Endothelial cell (in vitro differentiated cells): Measurements from ENCODE around the gene PRDM15. TPM values are rescaled to one million over a fixed set of nuclear protein-coding genes. Genes with fewer than 3 reads are reported as not detected.
A peak's percentile ranks its signal among the peaks of the same experiment; 100 is the strongest.

Experiments used
- DNase-seq: peaks from one replicate; pipeline ENCODE4 v3.0.0; 2021; ENCODE audit warnings: low spot score
- H3K27ac Mint-ChIP-seq: one replicate; pipeline ENCODE4 v1.8.0; 2021; ENCODE audit warnings: mixed read lengths, inconsistent platforms; ENCODE audit not compliant: unreplicated experiment
- H3K27me3 Mint-ChIP-seq: one replicate; pipeline ENCODE4 v1.8.0; 2021; ENCODE audit warnings: mild to moderate bottlenecking, moderate library complexity, mixed read lengths, inconsistent platforms; ENCODE audit not compliant: unreplicated experiment
- H3K36me3 Mint-ChIP-seq: one replicate; pipeline ENCODE4 v1.8.0; 2021; ENCODE audit warnings: mild to moderate bottlenecking, low read depth, mixed read lengths, inconsistent platforms; ENCODE audit not compliant: unreplicated experiment
- H3K4me1 Mint-ChIP-seq: one replicate; pipeline ENCODE4 v1.8.0; 2021; ENCODE audit warnings: mild to moderate bottlenecking, mixed read lengths, inconsistent platforms; ENCODE audit not compliant: unreplicated experiment
- H3K4me3 Mint-ChIP-seq: one replicate; pipeline ENCODE4 v1.8.0; 2021; ENCODE audit warnings: mild to moderate bottlenecking, mixed read lengths, inconsistent platforms; ENCODE audit not compliant: unreplicated experiment
- H3K9me3 Mint-ChIP-seq: one replicate; pipeline ENCODE4 v1.8.0; 2021; ENCODE audit warnings: mixed read lengths, inconsistent platforms; ENCODE audit not compliant: unreplicated experiment
- total RNA-seq: library from RNA; stranded (reverse); fragmentation: NEBNext Ultra II Directional; extraction: Animal tissue kit (Norgen Biotek cat#: 25700); gene quantifications from one replicate; pipeline ENCODE4 v1.2.1, GENCODE V29; 2021; ENCODE audit not compliant: unreplicated experiment
- TF ChIP-seq, protein P1 (sequence below): fragments of 200-600 bp; sonication (generic); IDR thresholded peaks from one replicate; pipeline ENCODE4 v1.5.0; 2021; ENCODE audit warnings: antibody characterized with exemption; ENCODE audit not compliant: unreplicated experiment

PRDM15 gene
- total RNA-seq, 1 donor from 2014 or later, result 7.5 TPM

DNA sequence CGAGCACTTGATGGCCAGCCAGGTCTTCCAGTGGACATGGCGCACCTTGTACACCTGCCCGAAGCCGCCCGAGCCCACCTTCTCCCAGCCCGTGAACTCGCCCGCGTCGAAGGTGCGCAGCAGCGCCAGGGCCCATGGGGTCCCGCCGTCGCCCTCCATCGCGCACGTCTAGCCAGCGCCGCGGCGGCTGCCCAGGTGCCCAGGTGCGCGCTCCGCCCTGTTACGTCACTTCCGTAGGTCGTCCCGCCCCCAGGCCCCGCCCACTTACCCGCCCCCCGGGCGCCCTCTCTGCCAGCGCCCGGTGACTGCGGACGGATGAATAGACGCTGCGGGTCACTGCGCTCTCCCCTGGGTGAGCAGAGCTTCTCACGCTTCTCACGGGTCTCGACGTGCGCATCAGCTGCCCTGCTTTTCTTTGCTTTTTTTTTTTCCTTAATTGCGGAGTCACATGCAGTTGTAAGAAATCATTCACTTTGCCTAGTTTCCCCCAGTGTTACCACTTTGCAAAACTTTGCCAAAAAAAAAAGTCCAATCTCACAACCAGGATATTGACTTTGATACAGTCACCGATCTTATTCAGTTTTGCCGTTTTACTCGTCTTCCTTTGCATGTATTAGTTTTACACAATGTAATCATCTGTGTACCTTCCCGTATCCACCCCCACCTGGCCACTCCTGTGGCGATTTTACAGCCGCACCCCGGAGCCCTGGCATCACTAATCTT is 112.1 kb downstream of the PRDM15 start, which contains the start of gene RIPK4:
Gene RIPK4 (minus strand): TSS at position 170 of the 723 bp plus-strand sequence. CDS start 11 bp downstream, at position 159.
- Mint-ChIP-seq H3K27me3 (peaks cover 10% of the 10 kb centered on the region), H3K9me3 (no peaks in the 10 kb centered on the region), H3K27ac (peak within 1 kb of the TSS; percentile 97), H3K36me3 (peaks cover 8% of the 10 kb centered on the region), H3K4me1 (peaks cover 53% of the 10 kb centered on the region), H3K4me3 (peak within 1 kb of the TSS; percentile 97)
- peak; percentile 65 for DNase-seq
- TF ChIP-seq, protein P1, sequence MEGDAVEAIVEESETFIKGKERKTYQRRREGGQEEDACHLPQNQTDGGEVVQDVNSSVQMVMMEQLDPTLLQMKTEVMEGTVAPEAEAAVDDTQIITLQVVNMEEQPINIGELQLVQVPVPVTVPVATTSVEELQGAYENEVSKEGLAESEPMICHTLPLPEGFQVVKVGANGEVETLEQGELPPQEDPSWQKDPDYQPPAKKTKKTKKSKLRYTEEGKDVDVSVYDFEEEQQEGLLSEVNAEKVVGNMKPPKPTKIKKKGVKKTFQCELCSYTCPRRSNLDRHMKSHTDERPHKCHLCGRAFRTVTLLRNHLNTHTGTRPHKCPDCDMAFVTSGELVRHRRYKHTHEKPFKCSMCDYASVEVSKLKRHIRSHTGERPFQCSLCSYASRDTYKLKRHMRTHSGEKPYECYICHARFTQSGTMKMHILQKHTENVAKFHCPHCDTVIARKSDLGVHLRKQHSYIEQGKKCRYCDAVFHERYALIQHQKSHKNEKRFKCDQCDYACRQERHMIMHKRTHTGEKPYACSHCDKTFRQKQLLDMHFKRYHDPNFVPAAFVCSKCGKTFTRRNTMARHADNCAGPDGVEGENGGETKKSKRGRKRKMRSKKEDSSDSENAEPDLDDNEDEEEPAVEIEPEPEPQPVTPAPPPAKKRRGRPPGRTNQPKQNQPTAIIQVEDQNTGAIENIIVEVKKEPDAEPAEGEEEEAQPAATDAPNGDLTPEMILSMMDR, result no peak

DNA sequence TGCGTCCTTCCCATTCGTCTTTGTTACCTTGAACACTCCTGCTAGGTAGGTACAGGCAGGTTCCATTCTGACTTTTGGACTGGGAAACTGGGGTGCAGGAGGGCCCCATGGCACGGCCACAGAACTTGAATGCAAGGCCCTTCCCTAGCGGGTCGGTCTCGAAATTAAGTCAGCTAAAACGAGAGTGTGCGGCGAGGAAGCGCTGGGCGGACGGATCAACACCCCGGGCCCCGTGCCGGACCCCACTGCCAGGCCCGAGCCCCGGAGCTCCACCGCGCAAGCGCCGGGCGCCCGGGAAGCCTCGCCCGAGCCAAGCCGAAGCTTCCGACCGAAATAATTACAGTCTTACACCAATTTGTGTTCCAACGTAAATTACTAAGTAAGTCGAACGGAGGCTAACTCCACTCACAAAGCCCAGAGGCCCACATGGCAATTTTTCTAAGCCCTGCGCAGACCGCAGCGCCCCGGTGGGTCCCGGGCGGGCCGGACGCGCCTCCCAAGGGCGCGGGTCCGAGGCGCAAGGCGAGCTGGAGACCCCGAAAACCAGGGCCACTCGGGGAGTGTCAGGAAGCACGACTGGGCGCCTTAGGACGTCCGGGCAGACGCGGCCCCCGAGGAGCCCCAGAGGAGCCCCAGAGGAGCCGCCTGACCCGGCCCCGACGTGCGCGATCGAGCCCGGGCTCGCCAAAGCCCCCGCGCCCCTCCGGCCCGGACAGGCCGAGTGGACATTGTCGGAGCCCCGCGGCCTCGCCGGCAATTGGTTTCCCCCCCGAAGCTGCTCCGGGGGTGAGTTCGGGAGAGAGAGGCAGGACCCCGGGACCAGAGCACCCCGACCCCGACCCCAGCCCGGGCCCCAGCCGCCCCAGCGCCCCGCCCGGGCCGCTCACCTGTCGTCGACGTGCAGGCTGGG is 112.9 kb downstream of the PRDM15 start:
- peak overlapping the region; percentile 88 for H3K4me3 Mint-ChIP-seq
- peaks cover 11% of the 10 kb centered on the region for H3K27me3 Mint-ChIP-seq

DNA sequence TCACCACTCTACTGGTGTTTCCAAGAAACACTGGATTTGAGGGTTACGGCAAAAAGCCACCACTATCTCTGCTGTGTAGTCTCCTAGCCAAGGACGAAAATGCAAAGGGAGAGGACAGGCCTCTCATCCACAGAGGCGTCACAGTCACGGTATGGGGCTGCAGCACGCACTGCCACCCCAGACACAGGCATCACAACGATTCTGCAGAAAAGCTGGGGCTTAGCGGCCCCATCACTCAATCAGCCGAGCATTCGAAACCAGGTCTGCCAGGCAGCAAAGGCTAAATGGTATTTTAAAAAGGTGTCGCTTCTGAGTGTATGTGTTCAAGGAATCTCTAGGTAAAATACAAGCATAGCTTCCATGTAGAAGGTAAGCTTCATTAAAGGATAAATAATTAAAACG is 113.7 kb downstream of the PRDM15 start:
- H3K27me3 Mint-ChIP-seq, result peaks cover 13% of the 10 kb centered on the region
- H3K9me3 Mint-ChIP-seq, result no peaks in the 10 kb centered on the region
- H3K36me3 Mint-ChIP-seq, result peaks cover 8% of the 10 kb centered on the region
- H3K27ac Mint-ChIP-seq, result no peak overlapping the region
- DNase-seq, result no peak
- peak overlapping the region; percentile 88 for H3K4me3 Mint-ChIP-seq
- TF ChIP-seq, protein P1, result no peak
- H3K4me1 Mint-ChIP-seq, result peaks cover 59% of the 10 kb centered on the region

More for the DNA sequence above, 112.9 kb downstream of the PRDM15 start:
- H3K27ac Mint-ChIP-seq, result no peak overlapping the region
- H3K4me1 Mint-ChIP-seq, result peaks cover 59% of the 10 kb centered on the region
- no peak for DNase-seq
- TF ChIP-seq, protein P1, result no peak
- no peaks in the 10 kb centered on the region for H3K9me3 Mint-ChIP-seq
- H3K36me3 Mint-ChIP-seq, result peaks cover 8% of the 10 kb centered on the region

DNA sequence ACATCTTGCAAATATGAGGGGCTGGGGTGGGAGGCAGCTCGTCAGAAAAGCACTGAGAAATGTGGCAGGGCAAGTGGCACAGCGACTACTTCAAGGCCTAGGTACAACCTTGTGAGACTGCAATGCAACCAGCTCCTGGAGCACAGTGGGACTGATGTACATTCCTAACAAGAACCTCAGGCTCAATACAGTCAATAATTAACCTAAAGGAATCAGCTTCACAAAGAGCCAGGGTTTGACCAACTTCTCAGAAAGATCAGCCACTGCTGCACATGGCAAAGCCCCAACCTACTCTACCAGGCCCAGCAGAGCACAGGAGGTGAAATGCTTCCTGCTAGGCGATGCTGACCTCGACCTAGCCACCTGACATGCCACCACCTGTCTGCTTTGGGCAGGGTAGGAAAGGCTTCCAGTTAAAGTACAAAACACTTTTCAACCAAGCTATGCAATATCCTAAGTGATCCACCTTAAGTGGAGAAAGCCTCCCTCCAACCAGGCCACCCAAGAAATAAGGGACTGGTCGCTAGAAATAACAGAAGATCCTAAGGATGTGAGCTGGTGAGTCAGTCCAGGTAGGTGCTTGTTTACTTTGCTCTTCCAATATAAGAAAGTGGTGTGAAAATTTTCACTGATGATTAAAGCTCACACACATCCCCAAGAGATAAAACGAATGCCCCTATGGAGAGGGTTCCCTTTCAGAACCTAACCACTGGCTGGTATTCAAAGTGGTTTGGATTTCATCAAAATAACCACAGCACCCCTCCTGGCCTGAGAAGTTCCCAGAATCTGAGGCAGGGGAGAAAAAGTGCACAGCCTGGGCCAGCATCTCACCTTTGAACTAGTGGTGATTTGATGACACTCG is 114.4 kb downstream of the PRDM15 start:
- no peak overlapping the region for H3K27ac Mint-ChIP-seq

More for the DNA sequence above, 114.4 kb downstream of the PRDM15 start:
- Mint-ChIP-seq H3K9me3 (no peaks in the 10 kb centered on the region), H3K36me3 (peaks cover 8% of the 10 kb centered on the region), H3K4me1 (peaks cover 59% of the 10 kb centered on the region), H3K27me3 (peaks cover 16% of the 10 kb centered on the region), H3K4me3 (peak overlapping the region; percentile 88)
- TF ChIP-seq, protein P1, result no peak
- DNase-seq, result no peak
